ENCODE measurements around the gene TRPC4.
"Not testable (repeated sequence)": the region's sequence is repeated elsewhere in the genome, so short reads cannot be mapped to it uniquely, and the experiment has no call there.

Gene TRPC4

GRCh38 chr13:37816276-37816675, 53.3 kb downstream of the TRPC4 start:
- no peak for DNase-seq (ENCODE audit: low read depth)

- no peak for DNase-seq (ENCODE audit: low read depth)
Measured at GRCh38 chr13:37811441-37811840, 58.1 kb downstream of the TRPC4 start.

- DNase-seq (ENCODE audit: low read depth), result no peak
Measured at GRCh38 chr13:37806666-37807065, 62.9 kb downstream of the TRPC4 start.

DNA sequence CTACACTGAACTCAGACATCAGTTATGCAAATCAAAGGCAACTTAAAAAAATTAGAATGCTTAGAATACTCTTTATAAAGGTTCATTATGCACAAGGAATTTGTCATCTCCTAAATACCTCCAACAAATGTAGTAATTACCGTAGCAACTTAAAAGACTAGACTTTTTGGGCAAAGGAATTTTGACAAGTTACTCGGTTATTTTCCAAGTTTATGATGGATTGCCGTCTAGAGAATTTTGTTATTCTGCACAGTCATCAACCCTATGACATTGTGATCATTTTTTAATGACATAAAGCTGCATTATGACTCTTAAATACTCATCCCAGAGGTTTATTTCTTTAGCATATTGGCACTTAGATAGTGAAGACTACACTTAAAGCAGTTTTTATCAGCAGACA, 71.9 kb downstream of the TRPC4 start:
- no peak for DNase-seq (ENCODE audit: low read depth)

DNA sequence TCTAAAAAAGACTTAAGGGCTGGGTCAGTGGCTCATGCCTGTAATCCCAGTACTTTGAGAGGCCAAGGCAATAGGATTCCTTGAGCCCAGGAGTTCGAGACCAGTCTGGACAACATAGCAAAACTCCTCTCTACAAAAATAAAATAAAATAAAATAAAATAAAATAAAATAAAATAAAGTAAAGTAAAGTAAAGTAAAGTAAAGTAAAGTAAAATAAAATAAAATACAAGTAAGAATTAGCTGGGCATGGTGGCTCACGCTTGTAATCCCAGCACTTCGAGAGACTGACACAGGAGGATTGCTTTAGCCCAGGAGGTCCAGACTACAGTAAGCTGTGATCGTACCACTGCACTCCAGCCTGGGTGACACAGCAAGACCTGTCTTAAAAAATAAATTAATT, 72.8 kb downstream of the TRPC4 start:
- DNase-seq (ENCODE audit: low read depth), result not testable (repeated sequence)

DNA sequence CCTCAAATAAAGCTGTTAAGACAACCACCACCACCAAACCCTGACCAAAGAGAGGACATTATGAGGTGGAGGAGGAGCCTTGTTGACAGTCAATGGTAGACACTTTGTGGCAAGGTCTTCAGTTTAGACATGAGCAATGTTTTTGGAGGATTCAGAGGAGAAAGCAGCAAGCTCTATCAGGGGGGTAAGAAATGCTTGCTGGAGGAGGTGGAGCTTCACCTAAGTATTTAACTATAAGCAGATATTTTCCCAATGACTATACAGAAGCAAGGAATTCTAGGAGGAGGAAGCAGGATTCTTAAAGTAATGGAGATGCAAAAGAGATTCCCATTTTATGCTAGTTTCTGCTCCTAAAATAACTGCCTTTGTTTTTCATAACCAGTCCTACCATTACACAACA, 74.2 kb downstream of the TRPC4 start:
- no peak for DNase-seq (ENCODE audit: low read depth)

DNA sequence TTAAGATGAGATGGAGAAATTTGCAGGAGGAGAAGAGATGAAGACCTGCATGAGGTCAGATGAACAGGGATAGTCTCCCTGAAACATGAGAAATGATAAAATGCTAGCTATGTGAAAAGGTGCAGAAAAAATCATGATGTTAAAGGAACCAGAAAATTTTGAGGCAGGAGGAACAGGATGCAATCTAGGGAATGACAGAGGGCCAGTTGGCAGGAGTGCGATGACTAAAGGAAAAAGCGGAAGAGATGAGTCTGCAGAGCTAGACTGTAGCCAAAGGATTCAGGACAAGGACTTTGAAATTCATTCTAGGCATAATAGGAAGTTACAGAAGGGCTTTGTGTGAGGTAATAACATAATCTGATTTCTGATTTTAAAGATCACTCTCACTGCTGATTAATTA, 77.9 kb downstream of the TRPC4 start:
- DNase-seq (ENCODE audit: low read depth), result no peak

DNA sequence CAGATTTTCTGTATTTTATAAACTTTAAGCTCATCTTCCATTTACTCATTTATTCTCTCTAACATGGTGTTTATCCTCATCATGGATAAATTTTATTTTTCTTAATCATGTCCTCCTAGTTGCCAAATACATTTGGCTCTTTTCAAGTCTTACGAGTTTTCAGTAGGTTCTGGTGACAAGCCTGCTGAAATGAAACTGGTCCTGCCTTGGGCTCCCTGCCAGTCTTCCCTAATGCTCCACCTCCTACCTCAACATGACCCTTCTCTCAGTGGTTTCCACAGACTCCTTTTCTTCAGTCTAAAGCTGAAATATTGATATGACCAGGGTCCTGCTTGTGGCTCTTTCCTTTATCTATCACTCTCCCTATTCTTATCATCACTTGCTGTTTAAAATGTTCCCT, 81.2 kb downstream of the TRPC4 start:
- no peak for DNase-seq (ENCODE audit: low read depth)

- DNase-seq (ENCODE audit: low read depth), result no peak
Measured at GRCh38 chr13:37777676-37778075, 91.9 kb downstream of the TRPC4 start.

GRCh38 chr13:37775871-37776270, 93.7 kb downstream of the TRPC4 start:
- no peak for DNase-seq (ENCODE audit: low read depth)

DNA sequence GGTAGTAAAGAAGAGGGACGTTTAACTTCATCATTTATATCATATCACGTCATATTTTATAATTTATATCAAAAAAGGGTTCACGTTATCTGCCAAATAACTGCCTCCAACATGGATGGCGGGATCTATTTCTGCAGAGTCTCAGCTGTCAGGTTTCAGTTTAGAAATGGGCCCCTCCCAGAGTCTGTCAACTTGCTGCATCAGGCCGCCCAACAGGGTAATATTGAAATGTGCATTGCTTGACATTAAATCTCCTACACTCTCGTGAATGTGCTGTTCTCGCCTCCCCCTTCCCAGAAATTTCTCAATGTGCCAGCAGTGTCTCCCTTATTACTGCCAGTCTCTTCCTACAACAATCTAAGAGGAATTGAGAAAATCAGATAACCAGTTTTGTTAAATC, 96.9 kb downstream of the TRPC4 start:
- no peak for DNase-seq (ENCODE audit: low read depth)

GRCh38 chr13:37769545-37769944, 100.0 kb downstream of the TRPC4 start:
- DNase-seq (ENCODE audit: low read depth), result no peak

- no peak for DNase-seq (ENCODE audit: low read depth)
Measured at GRCh38 chr13:37769078-37769477, 100.5 kb downstream of the TRPC4 start.

DNA sequence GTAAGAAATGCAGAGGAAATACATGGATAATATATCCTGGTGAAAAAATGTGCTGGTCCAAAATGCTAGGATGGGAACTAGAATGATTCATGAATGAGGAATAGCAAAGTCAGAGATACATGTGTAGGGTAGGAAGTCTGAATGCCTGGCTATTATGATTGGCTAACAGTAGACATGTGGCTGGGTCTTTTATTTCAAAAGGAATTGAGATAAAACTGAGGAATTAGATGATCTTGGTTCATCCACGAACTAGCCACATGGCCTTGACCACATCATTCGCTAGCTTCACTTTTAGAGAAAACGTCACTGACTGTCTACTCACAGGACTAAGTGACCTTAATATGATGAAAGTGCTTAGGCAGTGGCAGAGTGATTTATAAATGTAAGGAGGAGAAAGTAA, 103.1 kb downstream of the TRPC4 start:
- DNase-seq (ENCODE audit: low read depth), result no peak

DNA sequence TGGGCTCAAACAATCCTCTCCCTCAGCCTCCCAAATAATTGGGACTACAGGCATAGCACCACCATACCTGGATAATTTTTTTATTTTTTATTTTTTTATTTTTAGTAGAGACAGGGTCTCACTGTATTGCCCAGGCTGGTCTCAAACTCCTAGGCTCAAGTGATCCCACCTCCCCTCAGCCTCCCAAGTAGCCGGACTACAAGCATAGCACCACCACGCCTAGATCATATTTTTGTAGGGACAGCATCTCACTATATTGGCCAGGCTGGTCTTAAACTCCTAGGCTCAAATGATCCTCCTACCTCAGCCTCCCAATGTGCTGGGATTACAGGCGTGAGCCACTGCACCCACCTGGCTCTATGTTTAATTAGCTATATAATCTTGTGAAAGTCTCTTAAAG, 114.2 kb downstream of the TRPC4 start:
- no peak for DNase-seq (ENCODE audit: low read depth)

- DNase-seq (ENCODE audit: low read depth), result no peak
Measured at GRCh38 chr13:37753776-37754175, 115.8 kb downstream of the TRPC4 start.

GRCh38 chr13:37752146-37752545, 117.4 kb downstream of the TRPC4 start:
- DNase-seq (ENCODE audit: low read depth), result no peak

- no peak for DNase-seq (ENCODE audit: low read depth)
Measured at GRCh38 chr13:37751025-37751424, 118.5 kb downstream of the TRPC4 start.

DNA sequence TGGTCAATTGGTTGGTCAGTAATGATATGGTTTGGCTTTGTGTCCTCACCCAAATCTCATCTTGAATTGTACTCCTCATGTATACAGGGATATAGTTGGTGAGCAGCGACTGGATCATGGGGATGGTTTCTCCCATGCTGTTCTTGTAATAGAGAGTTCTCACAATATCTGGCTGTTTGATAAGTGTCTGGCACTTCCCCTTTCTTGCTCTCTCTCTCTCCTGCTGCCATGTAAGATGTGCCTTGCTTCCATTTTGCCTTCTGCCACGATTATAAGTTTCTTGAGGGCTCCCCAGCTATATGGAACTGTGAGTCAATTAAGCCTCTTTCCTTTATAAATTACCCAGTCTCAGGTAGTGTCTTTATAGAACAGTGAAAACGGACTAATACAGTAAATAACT, 120.7 kb downstream of the TRPC4 start:
- DNase-seq (ENCODE audit: low read depth), result no peak

DNA sequence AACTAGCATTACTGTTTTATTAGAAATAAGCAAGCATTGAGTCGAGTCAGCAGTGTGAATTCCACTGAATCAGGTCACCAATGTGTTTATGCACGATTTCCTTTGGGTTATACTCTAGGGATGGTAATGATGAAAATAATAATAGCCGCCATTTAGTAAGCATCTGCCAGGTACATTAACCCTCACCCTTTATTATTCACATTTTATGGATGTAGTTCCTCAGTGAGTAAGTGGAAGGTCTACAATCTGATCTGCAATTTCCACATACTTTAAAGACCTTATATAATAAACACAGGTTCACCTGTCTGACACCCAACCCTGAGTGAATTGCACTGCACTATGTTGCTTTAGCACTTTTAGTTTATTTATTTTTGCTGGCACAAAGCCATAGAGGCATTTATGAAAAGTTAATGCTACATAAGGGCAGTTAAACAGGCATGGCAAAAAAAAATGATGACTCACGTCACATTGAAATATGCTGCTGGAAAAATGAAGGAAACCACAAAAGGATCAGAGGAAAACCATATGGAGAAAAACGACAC, 122.4 kb downstream of the TRPC4 start:
- DNase-seq (ENCODE audit: low read depth), result no peak

- DNase-seq (ENCODE audit: low read depth), result no peak
Measured at GRCh38 chr13:37741536-37741935, 128.0 kb downstream of the TRPC4 start.

DNA sequence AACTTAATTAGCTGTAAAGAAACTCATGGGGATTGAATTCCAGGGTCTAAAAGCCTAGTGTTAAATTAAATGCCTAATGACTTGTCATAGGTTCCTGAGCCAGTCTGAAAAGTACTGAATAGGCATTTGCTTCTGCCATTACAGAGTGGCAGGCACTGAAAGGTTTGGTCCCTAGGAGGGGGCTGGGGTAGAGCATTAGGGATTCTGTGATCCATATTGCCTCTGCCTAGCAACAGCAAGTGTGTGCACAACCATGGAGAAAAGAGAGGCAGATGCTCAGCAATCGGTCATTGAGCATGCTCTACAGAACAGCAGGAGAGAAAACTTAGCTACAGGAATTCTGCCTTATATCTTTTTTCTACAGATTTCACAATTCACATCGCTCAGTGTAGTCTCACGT, 133.5 kb downstream of the TRPC4 start:
- no peak for DNase-seq (ENCODE audit: low read depth)

- no peak for DNase-seq (ENCODE audit: low read depth)
Measured at GRCh38 chr13:37735293-37735692, 134.3 kb downstream of the TRPC4 start.

- no peak for DNase-seq (ENCODE audit: low read depth)
Measured at GRCh38 chr13:37729876-37730275, 139.7 kb downstream of the TRPC4 start.
